GM23248 (cell line): ENCODE measurements around the gene FAM117B.

Source experiments
- EZH2 ChIP-seq: fragments of 200-600 bp; sonication (generic); IDR thresholded peaks from 2 replicates; pipeline ENCODE4 v1.6.1; 2018; ENCODE audit warnings: antibody characterized with exemption, mild to moderate bottlenecking; ENCODE audit not compliant: insufficient read depth, poor library complexity, severe bottlenecking
- EZH2phosphoT487 ChIP-seq: fragments of 200-600 bp; sonication (generic); IDR thresholded peaks from 2 replicates; pipeline ENCODE4 v1.6.1; 2018; ENCODE audit warnings: antibody characterized with exemption, moderate library complexity, mild to moderate bottlenecking, low read depth; ENCODE audit not compliant: insufficient read depth

DNA sequence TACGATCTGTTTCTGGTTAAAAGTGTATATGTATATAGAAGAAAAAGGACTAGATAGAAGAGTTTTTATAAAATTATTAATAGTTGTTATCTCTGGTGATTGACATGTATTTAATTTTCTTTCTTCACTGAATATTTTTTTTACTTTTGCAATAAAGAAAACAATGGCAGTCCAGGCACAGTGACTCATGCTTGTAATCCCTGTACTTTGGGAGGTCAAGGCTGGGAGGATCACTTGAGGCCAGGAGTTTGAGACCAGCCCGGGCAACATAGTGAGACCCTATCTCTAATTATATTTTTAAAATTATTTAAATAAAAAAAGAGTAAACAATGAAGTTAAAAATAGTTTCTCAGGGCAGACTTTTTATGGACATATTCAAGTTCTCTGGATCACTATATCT is 114.7 kb downstream of the FAM117B start:
- no peak for TF ChIP-seq EZH2
- TF ChIP-seq EZH2phosphoT487 = no peak
